HepG2 (cell line): Measurements from ENCODE around the gene KRT4. TPM values are rescaled to one million over a fixed set of nuclear protein-coding genes. Genes with fewer than 3 reads are reported as not detected.

Source experiments
- ATAC-seq: fragments of 200-7000 bp; cut with Tn5 transposase; 3 replicates; pipeline ENCODE4 v1.9.1; 2020; ENCODE audit warnings: mild to moderate bottlenecking, moderate library complexity
- BruUV-seq: library from RNA; stranded (reverse); fragments of 400-500 nt; replicated peaks from 2 replicates; lab custom pipeline; 2021; lab: Mats Ljungman, UMichigan
- CTCF ChIA-PET: fragments of 300-600 bp; formaldehyde crosslinking; extraction: SDS; loops from one replicate; lab custom pipeline; 2021; ENCODE audit warnings: low total read pairs, inconsistent platforms, low intra/inter-chr PET ratio; lab: Yijun Ruan, JAX
- POLR2A ChIA-PET: fragments of 350-600 bp; sonication (Branson Sonifier 250); formaldehyde crosslinking; loops from one replicate; lab custom pipeline; 2020; ENCODE audit warnings: antibody characterized with exemption, inconsistent platforms; lab: Yijun Ruan, JAX
- DNase-seq: peaks from one replicate; pipeline ENCODE4 v3.0.0-alpha.2; 2015; ENCODE audit warnings: low spot score
- FAIRE-seq: peaks from 3 replicates; lab custom pipeline; 2011; peaks lifted over from hg19 to GRCh38; lab: Jason Lieb, UNC
- H2AFZ ChIP-seq: one replicate; pipeline ENCODE4 v1.6.1; 2011; ENCODE audit warnings: low read length, inconsistent platforms
- H3K27ac ChIP-seq: fragments of 300-600 bp; 3 replicates; pipeline ENCODE4 v1.8.0; 2011; ENCODE audit warnings: mixed run types, mild to moderate bottlenecking, mixed read lengths, low read length, inconsistent platforms; ENCODE audit not compliant: insufficient read depth; ENCODE audit errors: extremely low read length
- H3K27me3 ChIP-seq, 2 experiments: fragments of 200-600 bp in 1 of 2; 2 replicates in 1 of 2; 3 replicates in 1 of 2; pipeline versions ENCODE4 v1.6.0 to v1.8.0; 2011; ENCODE audit warnings: low read length in 2 of 2, mild to moderate bottlenecking in 2 of 2, moderate library complexity in 2 of 2, inconsistent platforms in 1 of 2; ENCODE audit not compliant: insufficient read depth in 2 of 2, control insufficient read depth in 1 of 2
- H3K36me3 ChIP-seq, 2 experiments: fragments of 200-600 bp in 1 of 2; replicated peaks in 1 of 2; 2 replicates in 1 of 2; 3 replicates in 1 of 2; pipeline versions ENCODE4 v1.5.1 to v1.8.0; 2011; ENCODE audit warnings: low read length in 2 of 2, inconsistent platforms in 1 of 2; ENCODE audit not compliant: insufficient read depth in 2 of 2, control insufficient read depth in 1 of 2
- H3K4me1 ChIP-seq: 2 replicates; pipeline ENCODE4 v1.5.1; 2012; ENCODE audit warnings: low read length, inconsistent platforms; ENCODE audit not compliant: insufficient read depth
- H3K4me2 ChIP-seq: 2 replicates; pipeline ENCODE4 v1.6.0; 2011; ENCODE audit warnings: low read depth, low read length, inconsistent platforms
- H3K4me3 ChIP-seq, 3 experiments: fragments of 200-600 bp in 1 of 3; sonication (generic), shearing (Covaris generic) in 1 of 3; replicated peaks in 1 of 3; 2 replicates each; pipeline ENCODE4 v1.5.1; 2011 to 2016; ENCODE audit warnings: low read length in 3 of 3, inconsistent platforms in 2 of 3, low read depth in 2 of 3, mild to moderate bottlenecking in 2 of 3, control low read depth in 1 of 3, mixed read lengths in 1 of 3; ENCODE audit not compliant: insufficient read depth in 1 of 3
- H3K79me2 ChIP-seq: one replicate; pipeline ENCODE4 v1.6.1; 2011; ENCODE audit warnings: low read length, inconsistent platforms; ENCODE audit not compliant: insufficient read depth
- H3K9ac ChIP-seq: 2 replicates; pipeline ENCODE4 v1.6.0; 2011; ENCODE audit warnings: mild to moderate bottlenecking, low read depth, low read length, inconsistent platforms; ENCODE audit not compliant: insufficient read depth
- H3K9me3 ChIP-seq: 2 replicates; pipeline ENCODE4 v1.5.1; 2012; ENCODE audit warnings: mild to moderate bottlenecking, low read length
- H4K20me1 ChIP-seq: 2 replicates; pipeline ENCODE4 v1.6.0; 2011; ENCODE audit warnings: inconsistent platforms, mild to moderate bottlenecking, low read length, moderate library complexity; ENCODE audit not compliant: insufficient read depth
- ATM ChIP-seq: fragments of 450-650 bp; IDR thresholded peaks from 2 replicates; pipeline ENCODE4 v1.7.1; 2017; ENCODE audit warnings: mild to moderate bottlenecking, borderline replicate concordance
- CERS6 ChIP-seq: sonication (generic); formaldehyde crosslinking; IDR thresholded peaks from 2 replicates; pipeline ENCODE4 v1.5.0; 2020; ENCODE audit warnings: missing genetic modification reagents
- CSRNP2 ChIP-seq: sonication (generic); formaldehyde crosslinking; conservative IDR thresholded peaks from 2 replicates; pipeline ENCODE4 v1.8.0; 2022; ENCODE audit warnings: low read depth, missing genetic modification reagents
- GFI1 ChIP-seq: sonication (generic); formaldehyde crosslinking; IDR thresholded peaks from 2 replicates; pipeline ENCODE4 v1.5.0; 2020; ENCODE audit warnings: missing genetic modification reagents, mild to moderate bottlenecking, borderline replicate concordance
- HNF4G ChIP-seq, 2 experiments: sonication (generic) in 1 of 2; formaldehyde crosslinking in 1 of 2; IDR thresholded peaks; 2 replicates each; pipeline versions ENCODE4 v1.4.0 to v1.6.1; 2011 to 2020; ENCODE audit warnings: borderline replicate concordance in 2 of 2, low read depth in 2 of 2, mild to moderate bottlenecking in 2 of 2, low read length in 1 of 2, missing genetic modification reagents in 1 of 2, moderate library complexity in 1 of 2
- IKZF4 ChIP-seq: sonication (generic); formaldehyde crosslinking; IDR thresholded peaks from 2 replicates; pipeline ENCODE4 v1.5.1; 2020; ENCODE audit warnings: borderline replicate concordance, mild to moderate bottlenecking, low read depth, missing genetic modification reagents; ENCODE audit errors: not compliant biosample characterization
- KAT7 ChIP-seq: IDR thresholded peaks from 2 replicates; pipeline ENCODE4 v1.6.1; 2018; ENCODE audit warnings: borderline replicate concordance, missing compliant biosample characterization
- POLR2A ChIP-seq, 2 experiments: IDR thresholded peaks; 2 replicates each; pipeline ENCODE4 v1.6.1; 2011; ENCODE audit warnings: low read depth in 2 of 2, low read length in 2 of 2, mild to moderate bottlenecking in 1 of 2, moderate library complexity in 1 of 2; ENCODE audit not compliant: insufficient read depth in 1 of 2
- PREB ChIP-seq: sonication (generic); formaldehyde crosslinking; IDR thresholded peaks from 2 replicates; pipeline ENCODE4 v1.4.0; 2020; ENCODE audit warnings: missing genetic modification reagents
- SMYD3 ChIP-seq: sonication (generic); formaldehyde crosslinking; IDR thresholded peaks from 2 replicates; pipeline ENCODE4 v1.8.1; 2023; ENCODE audit warnings: mild to moderate bottlenecking, missing genetic modification reagents
- SOX6 ChIP-seq, 2 experiments: fragments of 450-650 bp in 1 of 2; sonication (generic) in 1 of 2; formaldehyde crosslinking in 1 of 2; IDR thresholded peaks; 2 replicates each; pipeline versions ENCODE4 v1.4.0 to v1.6.1; 2017 to 2020; ENCODE audit warnings: antibody characterized with exemption in 1 of 2, mild to moderate bottlenecking in 1 of 2, missing genetic modification reagents in 1 of 2
- TAF1 ChIP-seq: sonication (generic); formaldehyde crosslinking; IDR thresholded peaks from 2 replicates; pipeline ENCODE4 v1.4.0; 2020; ENCODE audit warnings: missing genetic modification reagents
- ZBTB25 ChIP-seq: IDR thresholded peaks from 2 replicates; pipeline ENCODE4 v1.6.1; 2018; ENCODE audit warnings: missing genetic modification reagents
- ZFY ChIP-seq: sonication (generic); formaldehyde crosslinking; IDR thresholded peaks from 2 replicates; pipeline ENCODE4 v1.4.0; 2020; ENCODE audit warnings: missing genetic modification reagents
- ZNF609 ChIP-seq: sonication (generic); formaldehyde crosslinking; IDR thresholded peaks from 2 replicates; pipeline ENCODE4 v1.4.0; 2020; ENCODE audit warnings: mild to moderate bottlenecking, missing genetic modification reagents, borderline replicate concordance
- WGBS: methylation state at CpG from one replicate; pipeline ENCODE4 v1.1.6; 2017; ENCODE audit warnings: low lambda C conversion rate; 5-methylcytosine and 5-hydroxymethylcytosine counted together
- in situ Hi-C: cut with HindIII; loops from 2 replicates; pipeline ENCODE4 v1.10.0; 2017; ENCODE audit warnings: low pct_unique_long_range_greater_than_20kb; ENCODE audit not compliant: extremely low pct_ligation_motif_present
- intact Hi-C: fragments of 100-400 bp; cut with micrococcal nuclease; formaldehyde crosslinking; loops from one replicate; pipeline ENCODE4 v1.10.0; 2022; ENCODE audit not compliant: unreplicated experiment
- polyA plus RNA-seq, 8 experiments: library from polyadenylated mRNA; depleted of rRNA in 3 of 8; stranded (reverse) in 7 of 8; unstranded in 1 of 8; fragments of >200 nt; fragmentation: Illumina TruSeq in 4 of 8; extraction: Trizol in 4 of 8; gene quantifications; 2 replicates each; pipeline versions ENCODE4 v1.2.1 to v1.2.3, GENCODE V29; 2011 to 2016; ENCODE audit warnings: low read depth in 4 of 8, missing spikeins in 1 of 8, mixed read lengths in 1 of 8; ENCODE audit not compliant: insufficient read depth in 1 of 8
- total RNA-seq, 5 experiments: library from RNA; depleted of rRNA; stranded (reverse); fragments of >200 nt; fragmentation: Illumina TruSeq; extraction: Trizol; gene quantifications; 2 replicates each; pipeline ENCODE4 v1.2.3, GENCODE V29; 2016; ENCODE audit warnings: low read depth in 1 of 5

Gene KRT4
- total and polyA plus RNA-seq, 2 of the 13 experiments (the other 11 are each of a cell fraction or from before 2014, with no cell fraction given) = not detected

GRCh38 chr12:52818388-52818787 lies 4.5 kb upstream of the KRT4 start:
- POLR2A ChIA-PET = no interaction called here
- Histone ChIP-seq H3K79me2 (no peaks in the 10 kb centered on the region), H3K4me2 (no peak overlapping the region), H2AFZ (no peak overlapping the region), H3K9me3 (no peaks in the 10 kb centered on the region), H3K27ac (no peak overlapping the region), H3K4me1 (no peaks in the 10 kb centered on the region), H4K20me1 (no peaks in the 10 kb centered on the region), H3K9ac (no peak overlapping the region), H3K4me3 (no peak overlapping the region), H3K27me3 (peaks cover 5 to 50% of the 10 kb centered on the region in 2 experiments; a peak in 4 of 5 replicates), H3K36me3 (no peaks in the 10 kb centered on the region)
- CTCF ChIA-PET = no interaction called here
- in situ Hi-C loops (no loop called here), intact Hi-C loops (no loop called here)
- 2% methylated on average over 6 of the region's 7 CpGs for WGBS
- FAIRE-seq (no peak), DNase-seq (no peak), ATAC-seq (no peak)
- BruUV-seq = no TSS peak
- TF ChIP-seq SMYD3 (CRISPR knock-in tag) (no peak), KAT7 (CRISPR knock-in tag) (no peak), ATM (no peak), PREB (no peak), CSRNP2 (CRISPR knock-in tag) (no peak), IKZF4 (CRISPR knock-in tag) (no peak), ZBTB25 (CRISPR knock-in tag) (no peak), GFI1 (CRISPR knock-in tag) (no peak), ZFY (CRISPR knock-in tag) (no peak), TAF1 (CRISPR knock-in tag) (no peak), ZNF609 (CRISPR knock-in tag) (no peak), HNF4G (IDR thresholded peaks at IDR 0.05; ENCODE audit: borderline replicate concordance, low read depth, low read length) (no peak), HNF4G (CRISPR knock-in tag; IDR thresholded peaks at IDR 0.05; ENCODE audit: borderline replicate concordance, low read depth) (no peak), CERS6 (CRISPR knock-in tag) (no peak), SOX6 (IDR thresholded peaks at IDR 0.05) (no peak), SOX6 (CRISPR knock-in tag; IDR thresholded peaks at IDR 0.05) (no peak), POLR2A (IDR thresholded peaks at IDR 0.05; ENCODE audit: insufficient read depth in 1 of 2, low read depth in 2 of 2, low read length in 2 of 2) (no peak)
